Astrocyte of the cerebellum (primary cell): ENCODE measurements around the gene SNX7.

ENCODE experiments used
- DNase-seq: peaks from one replicate; pipeline ENCODE4 v3.0.0-alpha.2; 2011; ENCODE audit warnings: low read depth
- H3K4me3 ChIP-seq: 2 replicates; pipeline ENCODE4 v1.5.1; 2011; ENCODE audit warnings: mild to moderate bottlenecking, low read depth, low read length, moderate library complexity
- in situ Hi-C: cut with HindIII; loops from 2 replicates; pipeline ENCODE4 v1.10.0; 2017; ENCODE audit warnings: low sequenced_read_pairs
- TF ChIP-seq, protein P1 (sequence below): IDR thresholded peaks from 2 replicates; pipeline ENCODE4 v1.5.1; 2012; ENCODE audit warnings: low read length, low read depth, moderate library complexity, mild to moderate bottlenecking; ENCODE audit errors: missing control alignments

The SNX7 gene

DNA sequence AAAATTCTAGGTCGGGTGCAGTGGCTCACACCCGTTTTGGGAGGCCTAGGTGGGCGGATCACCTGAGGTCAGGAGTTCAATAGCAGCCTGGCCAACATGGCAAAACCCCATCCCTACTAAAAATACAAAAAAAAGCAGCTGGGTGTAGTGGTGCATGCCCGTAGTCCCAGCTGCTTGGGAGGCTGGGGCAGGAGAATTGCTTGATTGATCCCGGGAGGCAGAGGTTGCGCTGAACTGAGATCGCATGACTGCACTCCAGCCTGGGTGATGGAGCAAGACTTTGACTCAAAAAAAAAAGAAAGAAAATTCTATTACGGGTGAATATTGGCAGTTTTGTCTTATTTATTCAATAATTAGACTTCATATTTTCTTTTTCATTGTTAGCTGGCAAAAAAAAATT is 62.1 kb downstream of the SNX7 start:
- TF ChIP-seq, protein P1, sequence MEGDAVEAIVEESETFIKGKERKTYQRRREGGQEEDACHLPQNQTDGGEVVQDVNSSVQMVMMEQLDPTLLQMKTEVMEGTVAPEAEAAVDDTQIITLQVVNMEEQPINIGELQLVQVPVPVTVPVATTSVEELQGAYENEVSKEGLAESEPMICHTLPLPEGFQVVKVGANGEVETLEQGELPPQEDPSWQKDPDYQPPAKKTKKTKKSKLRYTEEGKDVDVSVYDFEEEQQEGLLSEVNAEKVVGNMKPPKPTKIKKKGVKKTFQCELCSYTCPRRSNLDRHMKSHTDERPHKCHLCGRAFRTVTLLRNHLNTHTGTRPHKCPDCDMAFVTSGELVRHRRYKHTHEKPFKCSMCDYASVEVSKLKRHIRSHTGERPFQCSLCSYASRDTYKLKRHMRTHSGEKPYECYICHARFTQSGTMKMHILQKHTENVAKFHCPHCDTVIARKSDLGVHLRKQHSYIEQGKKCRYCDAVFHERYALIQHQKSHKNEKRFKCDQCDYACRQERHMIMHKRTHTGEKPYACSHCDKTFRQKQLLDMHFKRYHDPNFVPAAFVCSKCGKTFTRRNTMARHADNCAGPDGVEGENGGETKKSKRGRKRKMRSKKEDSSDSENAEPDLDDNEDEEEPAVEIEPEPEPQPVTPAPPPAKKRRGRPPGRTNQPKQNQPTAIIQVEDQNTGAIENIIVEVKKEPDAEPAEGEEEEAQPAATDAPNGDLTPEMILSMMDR = no peak
- no peak for DNase-seq
- H3K4me3 ChIP-seq = no peak overlapping the region
- in situ Hi-C loops = no loop called here

DNA sequence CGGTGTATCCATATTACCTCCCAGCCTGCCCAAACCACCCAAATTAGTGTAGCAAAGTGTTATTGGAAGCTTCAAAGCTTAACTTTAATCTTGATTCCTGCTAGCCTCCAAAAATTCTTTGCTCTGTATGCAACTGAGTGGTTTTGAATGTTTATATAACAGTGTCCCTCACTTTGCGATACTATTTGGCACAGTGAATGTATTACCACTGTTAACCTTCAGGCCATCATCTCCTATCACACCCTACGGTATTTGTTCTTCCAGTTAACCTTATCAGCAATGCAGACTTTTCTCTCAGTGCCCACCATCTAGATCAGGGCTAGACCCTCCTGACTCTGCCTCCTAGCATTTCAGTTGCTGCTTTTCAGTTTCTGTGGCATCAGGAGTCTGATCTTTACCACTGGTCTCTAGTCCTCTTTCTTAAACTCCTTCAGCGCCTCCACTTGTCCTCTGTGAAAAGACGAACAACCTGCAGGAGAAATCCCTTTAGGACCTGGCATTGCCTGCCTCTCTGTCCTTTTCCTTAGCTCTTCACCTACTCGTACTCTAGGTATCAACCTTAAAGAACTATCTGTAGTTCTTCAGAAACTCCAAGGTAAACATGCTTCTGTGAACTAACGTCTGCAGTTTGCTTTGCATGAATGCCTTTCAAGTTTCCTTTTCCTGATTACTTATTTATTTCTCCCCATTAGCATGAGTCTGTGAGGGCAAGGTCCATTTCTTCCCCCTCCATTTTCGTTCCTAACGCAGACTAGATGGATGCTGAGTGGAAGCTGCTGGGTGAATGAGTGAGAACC is 71.7 kb downstream of the SNX7 start:
- in situ Hi-C loops = no loop called here
- TF ChIP-seq, protein P1 = no peak
- DNase-seq = no peak

DNA sequence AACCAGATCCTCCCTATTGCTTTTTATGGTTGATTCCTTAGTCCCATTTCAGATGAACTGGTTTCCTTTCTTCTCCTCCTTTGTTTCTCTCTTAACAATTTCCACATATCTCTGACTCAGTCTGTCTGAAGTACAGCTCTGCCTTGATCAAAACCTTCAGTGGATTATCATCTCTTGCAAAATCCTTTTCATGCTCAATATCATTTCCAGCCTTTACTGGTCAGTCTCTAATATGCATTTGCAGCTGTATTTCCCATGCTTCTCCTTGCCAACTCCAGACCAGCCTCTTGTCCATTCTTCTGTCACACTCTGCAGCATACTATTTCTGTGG is 72.2 kb downstream of the SNX7 start:
- DNase-seq = no peak
- in situ Hi-C loops = no loop called here
- TF ChIP-seq, protein P1 = no peak
- H3K4me3 ChIP-seq = no peak overlapping the region

More for the DNA sequence above, 71.7 kb downstream of the SNX7 start:
- H3K4me3 ChIP-seq = no peak overlapping the region

DNA sequence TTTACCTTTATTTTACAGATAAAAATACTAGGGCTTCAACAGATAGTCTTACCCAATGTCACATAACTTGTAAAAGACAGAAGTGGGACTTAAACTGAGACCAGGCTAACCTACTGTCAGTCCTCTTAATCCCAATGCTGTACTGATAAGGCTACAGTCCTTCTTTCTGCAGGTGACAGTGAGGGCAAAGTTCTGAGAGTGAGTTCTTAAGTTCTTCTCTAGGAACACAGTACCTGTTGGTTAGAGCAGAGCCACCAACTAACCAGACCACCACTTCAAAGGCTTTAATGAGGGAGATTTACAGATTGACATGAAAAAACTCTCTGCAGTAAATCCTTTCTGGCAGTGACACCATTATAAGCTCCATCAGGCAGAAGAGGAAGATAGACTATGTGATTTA is 74.2 kb downstream of the SNX7 start:
- in situ Hi-C loops = no loop called here
- H3K4me3 ChIP-seq = no peak overlapping the region
- TF ChIP-seq, protein P1 = no peak
- no peak for DNase-seq

DNA sequence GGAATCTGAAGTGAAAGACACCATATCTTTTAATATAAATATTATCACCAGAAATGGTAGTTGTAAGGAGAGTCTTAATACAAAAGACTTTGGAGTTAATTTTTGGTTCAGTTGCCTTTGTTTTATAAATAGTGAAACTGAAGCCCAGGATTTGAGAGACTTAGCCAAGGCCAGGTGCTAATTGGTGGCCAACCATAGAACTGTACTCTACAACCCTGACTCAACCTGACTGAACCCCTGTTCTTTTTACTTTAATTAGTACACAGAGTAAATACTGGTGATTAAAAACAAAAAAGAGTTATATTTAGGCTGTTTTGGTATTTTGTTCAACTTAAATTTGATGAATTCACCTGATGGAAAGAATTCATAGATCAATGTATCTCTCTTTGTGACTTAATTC is 76.3 kb downstream of the SNX7 start:
- TF ChIP-seq, protein P1 = no peak
- in situ Hi-C loops = no loop called here
- no peak overlapping the region for H3K4me3 ChIP-seq
- DNase-seq = no peak

DNA sequence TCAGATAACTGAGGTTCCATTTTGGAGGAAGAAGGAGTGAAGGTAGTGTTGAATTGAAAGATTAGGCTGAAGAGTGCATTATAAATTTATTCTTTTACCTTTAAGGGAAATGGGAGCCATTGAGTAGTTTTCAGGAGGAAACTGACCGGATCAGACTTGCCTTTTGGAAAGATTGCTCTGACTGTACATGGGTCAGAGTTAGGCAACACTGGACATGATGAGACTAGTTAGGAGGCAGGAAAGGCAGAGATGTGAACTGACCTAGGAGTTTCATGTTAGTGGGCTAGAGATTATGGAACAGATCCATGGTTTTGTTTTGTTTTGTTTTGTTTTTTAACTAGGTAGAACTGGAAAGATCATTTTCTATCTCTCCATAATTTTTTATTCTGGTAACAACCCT is 78.2 kb downstream of the SNX7 start:
- DNase-seq = no peak
- TF ChIP-seq, protein P1 = no peak
- in situ Hi-C loops = no loop called here

More for the DNA sequence above, 78.2 kb downstream of the SNX7 start:
- H3K4me3 ChIP-seq = no peak overlapping the region
